HL-60/S4 treated with retinoic acid at 250 ng/mL for 4 days and 3 days (cell line): ENCODE measurements around the gene SEZ6L.

Experiments
- in situ Hi-C: fragments of 300-500 bp; cut with MboI; formaldehyde crosslinking; loops from 2 replicates; pipeline ENCODE4 v1.7.0; 2022; ENCODE audit warnings: low sequenced_read_pairs

SEZ6L gene

DNA sequence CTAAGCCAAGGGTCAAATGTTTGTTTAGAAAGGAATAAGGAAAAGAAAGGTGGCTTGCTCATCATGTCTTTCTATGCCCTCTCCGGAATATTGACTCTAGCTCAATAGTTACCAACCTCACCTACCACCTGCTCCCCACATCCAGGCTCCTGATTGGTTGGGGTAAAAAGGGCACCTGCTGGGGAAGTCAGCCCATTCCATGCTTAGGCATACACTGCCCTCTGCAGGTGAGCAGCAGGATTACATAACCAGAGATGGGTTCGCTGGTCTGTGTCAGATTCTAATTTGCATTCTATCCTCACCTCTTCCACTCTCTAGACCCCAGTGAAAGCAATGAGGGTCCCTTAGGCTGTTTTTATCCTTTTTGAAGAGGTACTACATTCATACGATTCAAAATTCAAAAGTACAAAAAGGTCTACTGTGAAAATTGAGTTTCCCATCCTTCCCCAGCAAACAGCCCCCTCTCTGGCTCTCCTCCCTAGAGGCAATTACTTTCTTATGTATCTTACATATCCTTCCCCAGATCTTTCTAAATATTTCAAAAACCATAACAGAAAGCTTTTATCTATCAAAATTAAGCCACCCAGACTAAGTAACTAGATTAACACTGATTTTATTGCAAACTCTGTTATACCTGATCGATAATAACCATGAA lies 161.8 kb downstream of the SEZ6L start:
- in situ Hi-C loops: no loop called here

DNA sequence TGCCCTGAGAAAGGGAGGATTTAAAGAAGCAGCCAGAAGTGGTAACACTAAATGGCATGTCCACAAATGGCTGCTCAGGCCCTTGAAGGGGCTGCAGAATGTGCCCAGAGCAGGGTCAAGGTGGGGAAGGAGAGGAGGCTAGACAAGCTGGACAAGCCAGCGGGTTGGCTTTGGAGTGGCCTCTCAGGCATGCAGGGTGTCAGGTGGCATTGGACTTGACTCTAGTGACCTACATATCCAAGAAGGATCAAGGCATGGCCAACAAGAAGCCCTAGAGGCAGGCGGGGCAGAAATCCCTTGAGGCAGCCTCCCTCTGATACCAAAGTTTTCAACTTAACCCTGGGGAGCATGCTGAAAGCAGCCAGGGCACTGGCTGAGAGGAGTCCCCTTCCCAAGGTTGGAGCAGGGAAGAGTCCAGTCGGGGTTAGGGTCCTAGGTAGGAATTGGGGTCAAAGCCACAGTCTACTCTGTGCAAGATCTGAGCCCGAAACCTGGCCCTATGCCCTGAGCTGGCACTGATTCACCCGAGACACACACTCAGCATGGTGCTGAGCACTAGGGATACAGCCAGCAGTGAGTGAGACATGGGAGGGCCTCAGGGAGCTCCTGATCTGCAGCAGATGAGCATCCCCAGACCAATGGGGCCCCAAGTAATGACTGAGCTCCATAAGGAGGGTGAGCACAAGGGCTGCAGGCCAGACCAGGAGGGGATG lies 164.0 kb downstream of the SEZ6L start:
- in situ Hi-C loops: no loop called here

DNA sequence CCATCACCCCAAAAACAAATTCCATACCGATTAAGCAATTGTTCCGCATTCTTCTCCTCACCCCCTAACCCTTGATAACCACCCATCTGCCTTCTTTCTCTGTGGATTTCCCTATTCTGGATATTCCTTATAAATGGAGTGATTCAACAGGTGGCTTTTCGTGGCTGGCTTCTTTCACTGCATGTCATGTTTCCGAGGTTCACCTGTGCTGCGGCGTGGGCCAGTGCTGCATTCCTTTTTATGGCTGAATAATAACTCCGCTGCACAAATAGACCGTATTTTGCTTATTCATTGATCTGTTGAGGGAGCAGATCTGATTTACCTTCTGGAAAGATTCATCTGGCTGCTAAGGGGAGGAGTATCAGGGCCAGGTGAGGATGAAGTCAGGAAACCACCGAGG lies 165.0 kb downstream of the SEZ6L start:
- in situ Hi-C loops: no loop called here

DNA sequence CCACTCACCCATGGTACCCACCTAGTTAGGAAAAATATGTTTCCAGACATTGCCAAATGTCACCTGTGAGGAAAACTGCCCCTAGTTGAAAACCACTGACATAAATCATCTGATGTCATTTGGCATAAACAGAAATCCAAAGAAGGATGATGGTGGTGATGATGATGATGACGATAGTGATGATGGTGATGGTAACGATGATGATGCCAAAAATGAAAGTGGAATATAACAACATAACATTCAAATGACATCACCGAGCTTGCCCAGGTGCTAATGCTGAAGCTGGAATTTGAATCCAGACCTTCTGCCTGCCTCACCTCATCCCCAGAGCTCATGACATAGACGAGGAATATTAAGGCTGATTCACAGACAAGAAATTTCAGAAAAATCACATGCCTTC lies 167.5 kb downstream of the SEZ6L start:
- in situ Hi-C loops: no loop called here

DNA sequence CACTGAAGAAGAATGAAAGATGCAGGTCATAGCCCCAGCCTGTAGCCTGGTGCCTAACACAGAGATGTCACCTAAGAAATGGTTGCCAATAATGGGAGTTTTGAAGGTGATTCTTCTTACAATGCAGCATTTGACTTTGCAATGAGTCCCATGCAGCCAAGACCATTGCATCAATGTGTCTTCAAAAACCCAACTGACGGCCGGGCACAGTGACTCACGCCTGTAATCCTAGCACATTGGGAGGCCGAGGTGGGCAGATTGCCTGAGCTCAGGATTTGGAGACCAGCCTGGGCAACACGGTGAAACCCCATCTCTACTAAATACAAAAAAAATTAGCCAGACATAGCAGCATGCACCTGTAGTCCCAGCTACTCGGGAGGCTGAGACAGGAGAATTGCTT lies 170.5 kb downstream of the SEZ6L start:
- in situ Hi-C loops: no loop called here

DNA sequence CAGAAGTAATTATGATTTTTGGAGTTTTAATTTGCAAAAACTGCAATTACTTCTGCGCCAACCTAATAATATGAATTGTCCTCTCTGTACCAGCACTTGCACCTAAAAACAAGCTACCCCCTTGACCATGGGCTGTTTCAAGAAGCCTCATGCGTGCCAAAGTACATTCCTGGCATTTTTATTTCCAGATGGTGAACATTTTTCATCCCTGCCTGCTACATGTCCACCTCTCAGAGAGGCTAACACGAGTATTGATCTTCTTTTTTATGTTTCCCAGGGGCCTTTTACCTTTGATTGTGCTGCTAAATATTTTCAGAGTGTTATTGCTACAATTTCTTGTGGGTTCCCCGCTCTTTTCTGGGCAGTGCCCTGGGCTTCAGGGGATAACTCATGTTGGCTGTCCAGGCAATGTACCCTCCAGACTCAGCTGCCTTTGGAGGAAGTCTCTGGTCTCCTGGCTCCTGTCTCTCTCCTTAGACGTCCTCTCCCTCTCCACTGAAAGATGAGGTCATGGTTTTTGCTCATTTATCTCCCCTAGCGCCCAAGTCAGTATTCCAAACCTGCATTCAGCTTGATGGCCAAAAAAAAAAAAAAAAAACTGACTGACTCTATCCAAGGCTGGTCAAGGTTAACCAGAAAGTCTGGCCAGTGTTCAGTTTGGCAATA lies 173.6 kb downstream of the SEZ6L start:
- in situ Hi-C loops: no loop called here

DNA sequence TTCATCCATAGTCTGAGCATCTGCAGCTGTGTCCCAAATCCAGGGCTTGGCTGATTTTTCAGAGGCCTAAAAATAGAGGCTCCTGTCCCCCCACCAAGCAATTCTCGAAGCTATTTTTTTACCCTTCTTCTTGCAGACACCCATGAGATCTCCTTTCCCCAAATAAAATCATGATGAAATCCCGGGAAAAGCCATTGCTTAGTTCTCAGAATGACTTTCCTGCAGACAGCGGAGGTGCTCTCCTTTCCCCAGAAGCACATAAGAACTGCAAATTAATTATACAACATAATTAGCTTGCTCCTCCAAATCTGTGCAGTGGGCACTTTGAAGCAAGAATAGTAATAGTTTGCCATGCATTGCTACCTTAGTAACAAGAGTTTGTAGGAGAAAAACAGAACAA lies 176.2 kb downstream of the SEZ6L start:
- in situ Hi-C loops: no loop called here

DNA sequence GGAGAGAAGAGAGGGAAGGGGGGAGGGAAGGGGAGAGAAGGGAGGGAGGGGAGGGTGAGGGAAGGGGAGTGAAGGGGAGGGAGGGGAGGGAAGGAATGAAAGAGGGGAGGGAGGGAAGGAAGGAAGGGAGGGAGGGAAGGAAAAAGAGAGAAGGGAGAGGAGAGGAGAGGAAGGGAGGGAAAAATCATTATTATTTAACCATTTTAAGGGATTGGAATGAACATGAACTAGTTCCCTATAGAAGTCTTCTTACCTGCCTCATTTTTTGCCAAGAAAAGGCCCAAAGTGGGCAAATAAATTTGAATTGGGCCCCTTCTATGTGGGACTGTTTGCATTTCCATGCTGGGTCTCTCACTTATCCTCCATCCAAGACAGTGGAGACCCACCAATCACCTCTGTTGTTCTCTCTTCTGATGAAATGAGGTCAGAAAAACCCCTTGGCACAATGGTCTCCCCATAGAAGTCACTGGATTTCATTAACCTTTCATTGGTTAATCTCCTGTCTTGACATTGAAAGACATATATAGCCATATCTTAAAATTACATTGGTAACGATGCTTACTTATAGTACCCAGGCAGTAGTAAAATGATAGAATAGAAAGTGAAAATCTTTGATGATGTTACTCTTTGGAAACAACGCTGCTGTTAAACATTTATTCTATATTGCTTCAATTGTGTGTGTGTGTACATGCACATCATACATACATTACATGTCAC lies 179.7 kb downstream of the SEZ6L start:
- in situ Hi-C loops: no loop called here

DNA sequence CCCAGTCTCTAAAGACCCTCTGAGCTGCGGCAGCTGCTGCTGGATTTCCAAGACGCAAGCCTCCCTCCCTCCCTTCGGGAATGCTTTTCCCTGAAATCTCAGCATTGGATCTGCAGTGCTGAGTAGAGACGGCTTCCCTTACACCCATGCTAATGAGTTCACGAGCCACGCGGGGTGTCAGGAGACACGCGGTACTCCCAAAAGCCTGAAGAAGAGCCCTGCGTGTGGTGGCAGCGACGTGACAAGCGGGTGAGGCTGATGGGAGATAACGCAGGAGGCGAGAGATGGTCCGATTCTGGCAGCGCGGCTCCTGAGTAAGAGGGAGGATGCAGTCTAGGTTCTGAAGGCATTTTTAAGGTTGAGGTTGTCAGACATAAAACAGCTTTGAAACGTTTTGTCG lies 185.4 kb downstream of the SEZ6L start:
- in situ Hi-C loops: no loop called here

DNA sequence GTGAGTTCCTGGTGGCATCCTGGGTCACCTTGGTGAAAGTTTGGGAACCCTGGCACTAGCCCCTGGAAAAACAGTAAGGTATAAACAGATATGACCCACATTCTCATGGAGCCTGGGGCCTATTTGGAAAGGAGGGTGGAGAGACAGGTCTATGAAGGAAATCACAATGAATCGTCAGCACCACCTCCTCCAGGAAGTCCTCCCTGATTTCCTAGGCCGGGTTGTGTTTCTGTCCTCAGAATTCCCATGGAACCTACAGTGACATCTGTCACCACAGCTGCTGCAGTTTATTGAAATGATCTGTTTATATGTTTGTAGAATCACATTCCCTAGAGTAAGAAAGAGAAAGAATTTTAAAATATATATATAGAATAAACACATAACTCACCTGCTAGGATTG lies 188.0 kb downstream of the SEZ6L start:
- in situ Hi-C loops: no loop called here

DNA sequence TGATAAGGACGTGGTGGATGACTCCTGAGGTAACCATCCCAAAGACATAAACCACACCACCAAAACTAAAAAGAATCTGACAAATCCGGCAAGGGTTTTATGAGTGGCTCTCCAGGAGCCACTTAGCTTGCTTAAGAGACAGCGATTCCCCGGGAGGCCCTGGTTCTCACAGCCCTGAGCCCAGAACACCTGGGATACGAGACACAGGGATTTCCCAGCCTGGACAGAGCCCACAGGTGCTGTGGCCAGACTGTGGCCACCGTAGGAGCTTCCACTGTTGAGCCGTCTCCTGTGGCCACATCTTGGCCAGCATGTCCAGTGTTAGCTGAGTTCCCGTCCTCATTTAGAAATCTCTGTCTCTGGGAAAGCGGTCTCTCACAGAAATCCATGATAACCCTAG lies 188.6 kb downstream of the SEZ6L start:
- in situ Hi-C loops: no loop called here

DNA sequence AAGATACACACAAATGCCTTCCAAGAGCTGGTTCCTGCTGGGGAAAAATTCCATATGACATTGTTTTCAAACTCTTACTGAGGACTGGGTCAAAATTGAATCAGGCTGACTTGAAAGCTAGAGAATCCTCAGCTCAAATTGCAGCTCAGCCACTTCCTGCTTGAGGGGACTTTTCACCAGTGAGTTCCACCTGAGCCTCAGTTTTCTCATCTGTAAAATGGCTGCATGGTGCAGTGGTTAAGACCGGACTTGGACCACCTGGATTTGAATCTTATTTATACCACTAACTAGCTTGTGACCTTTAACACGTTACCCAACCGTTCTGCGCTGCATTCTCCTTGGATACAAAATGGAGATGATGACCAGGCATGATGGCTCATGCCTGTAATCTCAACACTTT lies 189.9 kb downstream of the SEZ6L start:
- in situ Hi-C loops: no loop called here

DNA sequence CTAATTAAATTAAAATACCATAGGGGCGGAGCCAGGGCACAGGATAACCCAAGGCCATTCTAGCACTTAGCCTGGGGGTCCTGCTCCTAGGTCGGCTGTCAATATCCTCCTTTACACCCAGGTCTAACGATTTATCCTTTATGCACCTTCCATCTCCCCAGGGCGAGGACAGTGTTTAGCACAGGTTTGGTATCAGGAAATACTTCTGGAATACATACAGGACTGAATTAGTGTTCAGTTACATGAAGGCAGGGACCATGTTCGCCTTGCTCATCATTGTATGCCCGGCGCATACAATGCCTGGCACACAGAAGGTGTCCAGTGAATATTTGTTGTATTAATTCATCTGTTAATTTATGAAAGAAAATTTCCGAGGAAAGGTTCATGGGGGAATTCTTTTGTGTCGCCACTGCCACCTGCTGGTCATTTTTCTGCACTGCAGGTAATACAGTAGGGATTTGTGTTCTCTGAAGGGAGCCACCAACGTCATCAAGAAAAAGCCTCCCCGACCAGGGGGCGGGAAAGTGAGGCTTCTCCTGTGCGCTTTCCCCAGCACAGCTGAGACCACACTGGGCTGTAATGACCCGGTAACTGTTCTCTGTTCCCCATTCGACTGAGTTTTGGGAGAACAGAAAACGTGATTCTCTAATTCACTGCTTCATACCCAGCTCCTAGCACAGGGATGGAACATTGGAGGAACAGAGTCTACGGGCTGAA lies 191.1 kb downstream of the SEZ6L start:
- in situ Hi-C loops: no loop called here

DNA sequence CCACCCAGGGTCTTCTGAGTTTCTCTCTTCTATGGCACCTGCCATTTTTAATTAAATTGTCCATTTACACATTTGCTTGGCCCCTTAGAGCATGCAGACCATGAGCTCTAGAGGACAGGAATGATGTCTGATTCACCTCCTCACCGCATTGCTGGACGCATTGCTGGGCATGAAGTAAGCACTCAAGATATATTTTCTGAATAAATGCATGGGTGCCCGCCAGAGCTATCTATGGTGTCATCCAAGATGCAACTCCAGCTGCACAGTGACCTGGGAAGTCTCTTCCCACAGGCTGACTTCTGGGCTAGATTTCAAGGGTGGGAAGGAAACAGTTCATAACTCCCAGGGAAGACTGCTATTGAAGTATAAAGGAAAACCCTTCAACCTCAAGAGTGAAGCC lies 193.2 kb downstream of the SEZ6L start:
- in situ Hi-C loops: no loop called here

DNA sequence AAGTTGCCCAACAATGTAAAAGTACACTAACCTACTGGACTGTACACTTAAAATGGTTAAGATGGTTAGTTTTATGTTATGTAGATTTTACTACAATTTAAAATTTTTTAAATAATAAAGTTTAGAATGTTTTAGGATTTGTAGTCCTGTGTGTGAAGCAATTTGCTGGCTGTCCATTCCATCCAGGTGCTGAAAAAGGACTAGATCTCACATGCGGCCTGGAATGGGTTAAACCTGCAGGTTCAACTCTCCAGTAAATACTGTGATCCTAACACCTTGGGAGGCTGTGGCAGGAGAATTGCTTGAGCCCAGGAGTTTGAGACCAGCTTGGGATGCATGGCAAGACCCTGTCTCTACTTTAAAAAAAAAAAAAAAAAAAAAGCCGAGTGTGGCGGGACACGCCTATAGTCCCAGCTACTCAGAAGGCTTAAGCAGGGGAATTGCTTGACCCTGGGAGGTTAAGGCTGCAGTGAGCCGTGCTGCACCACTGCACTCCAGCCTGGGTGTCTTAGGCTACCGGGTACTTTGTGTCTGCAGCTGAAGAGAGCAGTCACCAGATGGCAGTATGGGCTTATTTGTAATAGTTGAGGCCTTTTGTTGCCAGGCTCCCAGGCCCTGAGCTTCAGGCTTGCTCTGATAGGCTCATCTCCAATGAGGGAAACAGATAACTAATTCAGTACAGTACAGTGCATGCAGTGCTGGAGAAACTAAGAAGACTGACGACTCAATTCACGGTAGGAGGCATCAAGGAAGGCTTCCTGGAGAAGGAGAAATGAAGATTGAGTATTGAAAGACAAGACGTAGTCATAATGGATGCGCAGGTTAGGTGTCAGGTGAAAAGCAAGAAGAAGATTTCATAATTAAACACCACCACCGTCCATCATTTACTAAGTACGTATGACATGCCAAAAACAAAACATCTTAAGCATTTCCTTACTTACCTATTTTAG lies 195.1 kb downstream of the SEZ6L start:
- in situ Hi-C loops: no loop called here

DNA sequence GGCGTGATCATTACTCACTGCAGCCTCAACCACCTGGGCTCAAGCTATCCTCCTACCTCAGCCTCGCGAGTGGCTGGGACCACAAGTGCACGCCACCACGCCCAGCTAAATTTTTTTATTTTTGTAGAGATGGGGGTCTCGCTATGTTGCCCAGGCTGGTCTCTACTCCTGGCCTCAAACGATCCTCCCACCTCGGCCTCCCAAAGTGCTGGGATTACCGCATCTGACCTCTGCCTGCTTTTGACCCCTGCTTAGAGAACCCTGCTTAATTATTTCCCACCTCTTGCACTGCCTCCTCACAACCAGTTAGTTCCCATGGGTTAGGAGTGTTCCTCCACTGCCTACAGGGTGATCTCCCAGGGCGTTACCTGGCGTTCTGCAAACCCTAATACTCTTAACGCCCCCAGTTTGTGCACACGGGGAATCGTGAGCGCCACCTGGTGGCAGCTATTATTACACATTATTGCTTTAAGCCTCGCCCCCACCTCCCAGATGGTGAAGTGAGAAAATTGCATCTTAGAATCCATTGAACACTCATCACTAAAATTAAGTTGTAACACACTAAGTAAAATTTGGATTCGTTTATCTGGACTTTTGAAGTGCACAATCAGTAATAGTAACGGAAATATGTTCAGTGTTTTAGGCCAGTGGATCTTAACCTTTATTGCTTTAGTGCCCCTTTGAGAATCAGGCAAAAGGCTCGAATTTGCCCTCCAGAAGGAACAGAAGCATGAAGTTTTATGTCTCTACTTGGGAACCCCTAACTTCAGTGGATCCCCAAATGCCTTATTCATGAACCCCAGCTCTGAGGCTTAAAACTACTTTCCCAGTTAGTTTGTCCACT lies 198.4 kb downstream of the SEZ6L start:
- in situ Hi-C loops: no loop called here

DNA sequence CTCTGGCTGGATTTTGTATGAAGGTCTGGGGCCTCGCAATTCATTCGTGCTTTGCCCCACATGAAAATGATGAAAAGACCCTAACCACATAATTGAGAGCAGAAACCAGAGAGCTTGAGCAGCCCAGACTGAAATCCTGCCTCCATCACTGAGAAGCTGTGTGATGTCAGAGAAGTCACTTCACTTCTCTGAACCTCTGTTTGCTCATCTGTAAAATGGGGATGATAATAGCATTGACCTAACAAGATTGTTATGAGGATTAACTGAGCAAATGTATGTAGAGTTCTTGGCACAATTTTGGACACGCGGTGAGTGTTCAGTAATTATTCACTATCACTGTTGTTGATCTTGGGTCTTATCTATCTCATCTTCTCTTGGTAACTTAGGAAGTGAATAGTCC lies 203.6 kb downstream of the SEZ6L start:
- in situ Hi-C loops: no loop called here

DNA sequence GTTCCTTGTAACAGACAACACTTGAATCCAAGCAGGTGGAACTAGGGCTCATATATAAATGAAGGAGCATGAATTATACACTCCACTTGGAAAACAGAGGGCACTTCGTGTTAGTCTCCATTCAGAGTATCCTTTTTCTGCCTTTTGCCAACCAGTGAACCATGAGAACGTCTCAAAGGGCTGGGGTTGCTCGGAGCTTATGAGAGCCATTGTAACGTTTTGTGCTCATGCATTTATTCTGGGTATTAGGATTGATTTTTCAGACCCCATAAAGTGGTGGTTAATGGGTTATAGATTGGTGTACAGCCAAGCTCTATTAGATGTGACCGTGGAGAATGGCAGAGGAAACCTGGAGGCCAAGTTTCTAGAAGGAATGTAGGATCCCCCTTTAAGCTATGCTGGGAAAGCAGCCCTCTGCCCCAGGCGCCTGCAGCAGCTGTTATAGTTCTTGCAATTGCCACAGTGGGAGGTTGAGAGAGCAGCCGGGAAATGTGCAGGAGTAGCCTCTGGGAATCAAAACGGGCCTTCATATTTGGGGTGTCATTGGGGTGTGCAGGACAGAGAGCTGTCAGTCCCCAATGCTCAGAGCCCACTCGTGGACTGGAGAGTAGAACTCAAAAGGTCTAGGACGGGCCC lies 205.2 kb downstream of the SEZ6L start:
- in situ Hi-C loops: no loop called here
